ENCODE results near the gene PPIF. TPM values are rescaled to one million over a fixed set of nuclear protein-coding genes. Genes with fewer than 3 reads are reported as not detected.
A peak's percentile ranks its signal among the peaks of the same experiment; 100 is the strongest.

Gene PPIF
- total RNA-seq, 1 donor from 2014 or later = 21.9 TPM

- Mint-ChIP-seq H3K27ac (ENCODE audit: unreplicated experiment) (peak overlapping the region; percentile 62), H3K4me3 (ENCODE audit: unreplicated experiment) (no peak overlapping the region), H3K4me1 (ENCODE audit: unreplicated experiment) (no peaks in the 10 kb centered on the region), H3K27me3 (ENCODE audit: unreplicated experiment) (peaks cover 4% of the 10 kb centered on the region), H3K9me3 (ENCODE audit: unreplicated experiment) (no peaks in the 10 kb centered on the region), H3K36me3 (ENCODE audit: low read depth, unreplicated experiment) (peaks cover 7% of the 10 kb centered on the region)
- DNase-seq (ENCODE audit: low spot score) = no peak
- no peak for TF ChIP-seq CTCF (IDR thresholded peaks at IDR 0.05; ENCODE audit: unreplicated experiment)
Observed at GRCh38 chr10:79381804-79382221, 34.5 kb downstream of the PPIF start.

DNA sequence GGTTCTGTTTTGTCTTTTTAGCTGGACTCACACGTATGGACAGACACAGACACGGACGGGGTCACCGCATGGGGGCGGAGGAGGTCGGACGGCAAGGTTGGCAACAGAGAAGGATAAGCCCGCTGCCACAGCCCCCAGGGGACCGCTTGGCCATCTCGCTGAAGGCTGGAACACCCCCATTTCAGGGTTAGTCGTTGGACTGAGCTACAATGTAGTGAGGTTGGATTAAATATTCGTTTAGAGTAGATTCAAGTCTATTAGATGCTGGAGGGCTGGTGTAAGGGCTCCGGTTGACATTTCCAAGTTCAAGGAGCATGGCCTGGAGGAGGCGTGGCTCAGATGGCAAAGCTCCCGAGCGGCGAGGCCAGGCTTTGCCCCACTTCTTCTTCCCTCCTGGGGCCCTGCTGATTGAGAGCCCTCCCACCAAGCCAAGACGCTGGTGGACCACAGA, 35.2 kb downstream of the PPIF start:
- Mint-ChIP-seq H3K4me3 (ENCODE audit: unreplicated experiment) (no peak overlapping the region), H3K27ac (ENCODE audit: unreplicated experiment) (no peak overlapping the region), H3K4me1 (ENCODE audit: unreplicated experiment) (no peaks in the 10 kb centered on the region), H3K36me3 (ENCODE audit: low read depth, unreplicated experiment) (peaks cover 7% of the 10 kb centered on the region), H3K9me3 (ENCODE audit: unreplicated experiment) (no peaks in the 10 kb centered on the region), H3K27me3 (ENCODE audit: unreplicated experiment) (peaks cover 7% of the 10 kb centered on the region)
- TF ChIP-seq CTCF (IDR thresholded peaks at IDR 0.05; ENCODE audit: unreplicated experiment) = no peak
- no peak for DNase-seq (ENCODE audit: low spot score)

- no peak for TF ChIP-seq CTCF (IDR thresholded peaks at IDR 0.05; ENCODE audit: unreplicated experiment)
- Mint-ChIP-seq H3K9me3 (ENCODE audit: unreplicated experiment) (no peaks in the 10 kb centered on the region), H3K27me3 (ENCODE audit: unreplicated experiment) (peaks cover 9% of the 10 kb centered on the region), H3K4me1 (ENCODE audit: unreplicated experiment) (no peaks in the 10 kb centered on the region), H3K36me3 (ENCODE audit: low read depth, unreplicated experiment) (peaks cover 7% of the 10 kb centered on the region), H3K27ac (ENCODE audit: unreplicated experiment) (no peak overlapping the region), H3K4me3 (ENCODE audit: unreplicated experiment) (no peak overlapping the region)
- DNase-seq (ENCODE audit: low spot score) = no peak
Observed at GRCh38 chr10:79383974-79384606, 36.8 kb downstream of the PPIF start.

GRCh38 chr10:79384773-79385391, 37.6 kb downstream of the PPIF start:
- H3K27me3 Mint-ChIP-seq (ENCODE audit: unreplicated experiment) = peaks cover 10% of the 10 kb centered on the region
- TF ChIP-seq CTCF (IDR thresholded peaks at IDR 0.05; ENCODE audit: unreplicated experiment) = no peak
- no peak for DNase-seq (ENCODE audit: low spot score)
- no peaks in the 10 kb centered on the region for H3K9me3 Mint-ChIP-seq (ENCODE audit: unreplicated experiment)
- H3K4me1 Mint-ChIP-seq (ENCODE audit: unreplicated experiment) = no peaks in the 10 kb centered on the region
- H3K36me3 Mint-ChIP-seq (ENCODE audit: low read depth, unreplicated experiment) = peaks cover 11% of the 10 kb centered on the region
- H3K4me3 Mint-ChIP-seq (ENCODE audit: unreplicated experiment) = no peak overlapping the region
- H3K27ac Mint-ChIP-seq (ENCODE audit: unreplicated experiment) = no peak overlapping the region

DNA sequence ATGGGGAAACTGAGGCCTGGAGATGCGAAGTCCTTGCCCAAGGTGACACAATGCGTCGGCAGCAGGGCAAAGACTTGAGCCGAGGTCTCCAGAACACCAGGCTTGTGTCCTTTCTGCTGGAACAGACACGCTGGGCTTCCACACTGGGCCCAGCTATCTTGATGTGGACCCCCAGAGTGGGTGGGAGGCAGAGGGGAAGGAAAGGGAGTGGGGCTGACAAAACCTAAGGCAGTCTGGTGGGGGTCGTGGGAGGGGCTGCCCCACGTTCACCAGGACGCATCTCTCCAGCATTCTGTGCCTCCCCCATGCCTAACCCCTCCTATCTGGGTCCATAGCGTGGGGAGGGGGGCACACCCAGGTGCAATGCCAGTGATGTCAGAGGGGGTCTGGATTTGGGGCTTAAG, 38.1 kb downstream of the PPIF start:
- peaks cover 11% of the 10 kb centered on the region for H3K36me3 Mint-ChIP-seq (ENCODE audit: low read depth, unreplicated experiment)
- no peak overlapping the region for H3K4me3 Mint-ChIP-seq (ENCODE audit: unreplicated experiment)
- H3K27ac Mint-ChIP-seq (ENCODE audit: unreplicated experiment) = no peak overlapping the region
- no peaks in the 10 kb centered on the region for H3K9me3 Mint-ChIP-seq (ENCODE audit: unreplicated experiment)
- H3K4me1 Mint-ChIP-seq (ENCODE audit: unreplicated experiment) = peaks cover 2% of the 10 kb centered on the region
- TF ChIP-seq CTCF (IDR thresholded peaks at IDR 0.05; ENCODE audit: unreplicated experiment) = no peak
- H3K27me3 Mint-ChIP-seq (ENCODE audit: unreplicated experiment) = peaks cover 12% of the 10 kb centered on the region
- DNase-seq (ENCODE audit: low spot score) = no peak
